Putamen (tissue), 1 donor: ENCODE results near the gene TPSD1.
A peak's percentile ranks its signal among the peaks of the same experiment; 100 is the strongest.
"Not testable (repeated sequence)": the region's sequence is repeated elsewhere in the genome, so short reads cannot be mapped to it uniquely, and the experiment has no call there.

Experiments
- DNase-seq: peaks from one replicate; pipeline ENCODE4 v3.0.0-alpha.2; 2016; ENCODE audit warnings: low spot score

Gene TPSD1

GRCh38 chr16:1220841-1221627 lies 34.8 kb upstream of the TPSD1 start:
- DNase-seq, result no peak

GRCh38 chr16:1221628-1222552 lies 34.0 kb upstream of the TPSD1 start:
- peak; percentile 71 for DNase-seq

- no peak for DNase-seq
Observed at GRCh38 chr16:1222553-1223354, 33.1 kb upstream of the TPSD1 start.

- peak; percentile 34 for DNase-seq
Observed at GRCh38 chr16:1223355-1224214, 32.3 kb upstream of the TPSD1 start.

GRCh38 chr16:1224558-1224957 lies 31.3 kb upstream of the TPSD1 start:
- no peak for DNase-seq

- DNase-seq, result no peak
Observed at GRCh38 chr16:1225051-1225451, 30.8 kb upstream of the TPSD1 start, which contains the start of gene TPSG1. Gene TPSG1 (minus strand): TSS chr16:1225268. CDS start chr16:1225252, 16 bp downstream.

GRCh38 chr16:1225728-1226311 lies 30.0 kb upstream of the TPSD1 start:
- DNase-seq, result not testable (repeated sequence)

- DNase-seq, result not testable (repeated sequence)
Observed at GRCh38 chr16:1226692-1227091, 29.2 kb upstream of the TPSD1 start.

GRCh38 chr16:1228227-1228626 lies 27.6 kb upstream of the TPSD1 start:
- not testable (repeated sequence) for DNase-seq

- not testable (repeated sequence) for DNase-seq
Observed at GRCh38 chr16:1229476-1229875, 26.4 kb upstream of the TPSD1 start.

- DNase-seq, result not testable (repeated sequence)
Observed at GRCh38 chr16:1230084-1230470, 25.8 kb upstream of the TPSD1 start, which contains the start of gene TPSB2. Gene TPSB2 (minus strand): TSS chr16:1230184. CDS start chr16:1229951, 233 bp downstream.

GRCh38 chr16:1230471-1231212 lies 25.2 kb upstream of the TPSD1 start:
- DNase-seq, result not testable (repeated sequence)

- not testable (repeated sequence) for DNase-seq
Observed at GRCh38 chr16:1231301-1231700, 24.6 kb upstream of the TPSD1 start.

- not testable (repeated sequence) for DNase-seq
Observed at GRCh38 chr16:1232049-1232748, 23.7 kb upstream of the TPSD1 start.

- DNase-seq, result not testable (repeated sequence)
Observed at GRCh38 chr16:1236659-1237058, 19.2 kb upstream of the TPSD1 start.

GRCh38 chr16:1237990-1238389 lies 17.9 kb upstream of the TPSD1 start:
- DNase-seq, result no peak

- not testable (repeated sequence) for DNase-seq
Observed at GRCh38 chr16:1238909-1239308, 17.0 kb upstream of the TPSD1 start.

GRCh38 chr16:1239575-1239974 lies 16.3 kb upstream of the TPSD1 start:
- DNase-seq, result not testable (repeated sequence)

- not testable (repeated sequence) for DNase-seq
Observed at GRCh38 chr16:1240436-1240835, 15.4 kb upstream of the TPSD1 start, which contains the start of gene TPSAB1. Gene TPSAB1 (plus strand): TSS chr16:1240705. CDS start chr16:1240939, 234 bp downstream.
